Adrenal gland (tissue), 12 donors: Measurements from ENCODE around the gene MED23. TPM values are rescaled to one million over a fixed set of nuclear protein-coding genes. Genes with fewer than 3 reads are reported as not detected.

ENCODE experiments used
- DNase-seq, 7 donors: peaks; one replicate each; pipeline ENCODE4 v3.0.0-alpha.2; 2019 to 2020
- H3K27ac ChIP-seq, 5 donors: fragments of 200-600 bp; sonication (generic) in 4 of 5; 1 replicate in 3 of 5; 2 replicates in 2 of 5; pipeline versions ENCODE4 v1.5.1 to v1.8.0; 2016 to 2020; ENCODE audit warnings: mild to moderate bottlenecking in 1 of 5
- H3K27me3 ChIP-seq: fragments of 200-600 bp; 2 replicates; pipeline ENCODE4 v1.8.0; 2021
- H3K36me3 ChIP-seq, 2 donors: fragments of 200-600 bp; replicated peaks in 1 of 2; 1 replicate in 1 of 2; 2 replicates in 1 of 2; pipeline versions ENCODE4 v1.5.1 to v1.8.0; 2018 to 2022
- H3K4me1 ChIP-seq, 2 donors: fragments of 200-600 bp; replicated peaks in 1 of 2; 1 replicate in 1 of 2; 2 replicates in 1 of 2; pipeline versions ENCODE4 v1.5.1 to v1.8.0; 2018 to 2021
- H3K4me3 ChIP-seq, 4 donors: fragments of 200-600 bp; sonication (generic) in 3 of 4; one replicate each; pipeline ENCODE4 v1.5.1; 2016 to 2018
- H3K9me3 ChIP-seq, 3 donors: fragments of 200-600 bp; sonication (generic) in 1 of 3; replicated peaks in 1 of 3; 1 replicate in 2 of 3; 2 replicates in 1 of 3; pipeline versions ENCODE4 v1.5.1 to v1.8.0; 2016 to 2021
- CTCF ChIP-seq, 6 experiments: fragments of 450-650 bp in 4 of 6; fragments of 200-600 bp in 2 of 6; sonication (generic) in 1 of 6; IDR thresholded peaks; 1 replicate in 5 of 6; 2 replicates in 1 of 6; pipeline versions ENCODE4 v1.5.1 to v1.8.0; 2016 to 2021; ENCODE audit warnings: antibody characterized with exemption in 6 of 6, mild to moderate bottlenecking in 2 of 6, moderate library complexity in 1 of 6
- POLR2A ChIP-seq, 2 donors: fragments of 450-650 bp; IDR thresholded peaks; one replicate each; pipeline ENCODE4 v1.6.1; 2017; ENCODE audit warnings: antibody characterized with exemption in 2 of 2, mild to moderate bottlenecking in 2 of 2, moderate library complexity in 1 of 2
- WGBS, 4 donors: extraction: QIAGEN DNeasy Blood & Tissue Kit in 2 of 4; methylation state at CpG; one replicate each; pipeline versions ENCODE4 v1.1.5 to v1.1.7; 2013 to 2017; 5-methylcytosine and 5-hydroxymethylcytosine counted together
- intact Hi-C, 2 donors: fragments of 100-400 bp; cut with DNase I; formaldehyde crosslinking; loops; one replicate each; pipeline versions ENCODE4 v1.14.1 to v1.15.0; 2022 to 2023
- polyA plus RNA-seq, 3 donors: library from polyadenylated mRNA; stranded (reverse); fragments of 200-250 nt in 2 of 3; fragments of 350-450 nt in 1 of 3; fragmentation: Illumina TruSeq in 1 of 3; extraction: RNeasy Lipid Tissue Mini Kit (QIAGEN cat#74804) in 1 of 3; gene quantifications; one replicate each; pipeline ENCODE4 v1.2.3, GENCODE V29; 2013 to 2014
- total RNA-seq, 9 donors: library from RNA; depleted of rRNA in 4 of 9; stranded (reverse); fragments of >200 nt in 4 of 9; fragments of 120-200 nt in 1 of 9; fragmentation: NEBNext Ultra II Directional in 1 of 9; extraction: Animal tissue kit (Norgen Biotek cat#: 25700) in 1 of 9; gene quantifications; one replicate each; pipeline versions ENCODE4 v1.1.0 to v1.2.4, GENCODE V29; 2013 to 2023
- donor health status: healthy with polysubstance abuse.
- donor health status: Bipolar disorder and iron deficiency.
- donor health status: DM: yes; HTN: yes; CAD: no.
- donor health status: DM: no; HTN: no; CAD: no.
- donor health status: DM: no; HTN: no; CAD: no.
- donor health status: DM: yes; HTN: yes; CAD: no.

MED23 gene
- total and polyA plus RNA-seq, 12 donors, result 16.9 to 46.1 (median 27.8) TPM

- intact Hi-C loops, result no loop called here
Observed at GRCh38 chr6:131636880-131637792, 9.1 kb upstream of the MED23 start, which contains the start of gene ENPP3. TSS of gene ENPP3 (plus strand) at chr6:131637302. CDS start at chr6:131637385, 83 bp downstream.

DNA sequence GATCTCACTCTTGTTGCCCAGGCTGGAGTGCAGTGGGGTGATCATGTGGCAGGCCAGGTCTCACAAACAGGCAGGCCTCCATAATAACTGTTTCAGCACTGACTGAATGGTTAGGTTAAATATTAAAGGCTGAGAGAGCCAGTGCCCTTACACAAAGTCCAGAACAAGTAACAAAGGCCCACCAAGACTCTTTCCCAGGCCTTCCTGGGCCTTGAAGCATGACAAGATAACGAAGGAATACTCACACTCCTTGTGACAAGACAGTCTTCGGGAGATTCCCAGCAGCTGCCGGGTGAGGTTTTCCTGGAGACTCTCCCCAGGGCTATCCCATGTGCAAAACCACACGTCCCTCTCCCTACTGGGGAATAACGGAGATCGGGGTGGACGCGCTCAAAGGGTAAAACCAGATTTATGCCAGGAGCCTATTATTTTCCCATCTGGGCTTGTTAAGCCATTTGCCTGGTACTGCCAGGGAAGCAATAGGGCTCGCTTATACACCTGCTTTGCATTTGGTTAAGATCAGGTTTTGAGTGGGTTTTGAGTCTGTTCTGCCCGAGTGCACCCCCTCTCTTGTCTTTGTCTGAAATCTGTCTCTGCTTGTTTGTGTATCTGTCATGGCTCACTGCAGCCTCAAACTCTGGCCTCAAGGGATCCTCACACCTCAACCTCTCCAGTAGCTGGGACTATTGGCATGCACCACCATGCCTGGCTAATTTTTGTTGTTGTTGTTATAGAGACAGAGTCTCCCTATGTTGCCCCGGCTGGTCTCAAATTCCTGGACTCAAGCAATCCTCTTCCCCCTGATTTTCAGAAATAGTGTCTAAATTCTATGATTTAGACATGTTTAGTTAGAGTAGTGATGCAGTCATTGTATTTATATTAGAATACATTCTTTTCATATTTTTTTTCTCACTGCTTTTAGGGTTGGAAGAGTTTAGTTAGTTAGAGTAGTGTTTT lies 7.6 kb upstream of the MED23 start:
- Histone ChIP-seq H3K27ac (no peak overlapping the region), H3K9me3 (no peaks in the 10 kb centered on the region), H3K27me3 (no peaks in the 10 kb centered on the region), H3K4me1 (peaks cover 0 to 8% of the 10 kb centered on the region in 2 donors), H3K4me3 (no peak overlapping the region), H3K36me3 (no peaks in the 10 kb centered on the region)
- DNase-seq, result no peak
- intact Hi-C loops, result no loop called here
- 89 to 94% (median 92%) methylated on average over 11 of the region's 11 CpGs for WGBS, 4 donors
- no peak for TF ChIP-seq CTCF (IDR thresholded peaks at IDR 0.05)
- no peak for TF ChIP-seq POLR2A (IDR thresholded peaks at IDR 0.05)

More at GRCh38 chr6:131636880-131637792, 9.1 kb upstream of the MED23 start, which contains the start of gene ENPP3:
- Histone ChIP-seq H3K9me3 (no peaks in the 10 kb centered on the region), H3K27me3 (no peaks in the 10 kb centered on the region), H3K4me1 (peaks cover 0 to 8% of the 10 kb centered on the region in 2 donors), H3K4me3 (peak within 1 kb of the TSS in 1 of 4 donors; percentile 25), H3K36me3 (no peaks in the 10 kb centered on the region), H3K27ac (no peak within 1 kb of the TSS)
- WGBS, 4 donors, result 60 to 67% (median 63%) methylated on average over 10 of the region's 10 CpGs
- DNase-seq, result no peak
- TF ChIP-seq CTCF (IDR thresholded peaks at IDR 0.05) (no peak), POLR2A (IDR thresholded peaks at IDR 0.05) (peak; percentile 19 to 29)

- TF ChIP-seq POLR2A (IDR thresholded peaks at IDR 0.05) (no peak), CTCF (IDR thresholded peaks at IDR 0.05) (no peak)
- no peaks in the 10 kb centered on the region for H3K36me3 ChIP-seq
- intact Hi-C loops, result no loop called here
Observed at GRCh38 chr6:131631625-131632289, 3.7 kb upstream of the MED23 start.

More at GRCh38 chr6:131631625-131632289, 3.7 kb upstream of the MED23 start:
- Histone ChIP-seq H3K9me3 (no peaks in the 10 kb centered on the region), H3K4me1 (peaks cover 7 to 16% of the 10 kb centered on the region in 2 donors), H3K4me3 (no peak overlapping the region), H3K27me3 (no peaks in the 10 kb centered on the region), H3K27ac (no peak overlapping the region)
- 73 to 82% (median 80%) methylated on average over 3 of the region's 3 CpGs for WGBS, 4 donors
- no peak for DNase-seq
